ENCODE results near the gene UCN3.

DNA sequence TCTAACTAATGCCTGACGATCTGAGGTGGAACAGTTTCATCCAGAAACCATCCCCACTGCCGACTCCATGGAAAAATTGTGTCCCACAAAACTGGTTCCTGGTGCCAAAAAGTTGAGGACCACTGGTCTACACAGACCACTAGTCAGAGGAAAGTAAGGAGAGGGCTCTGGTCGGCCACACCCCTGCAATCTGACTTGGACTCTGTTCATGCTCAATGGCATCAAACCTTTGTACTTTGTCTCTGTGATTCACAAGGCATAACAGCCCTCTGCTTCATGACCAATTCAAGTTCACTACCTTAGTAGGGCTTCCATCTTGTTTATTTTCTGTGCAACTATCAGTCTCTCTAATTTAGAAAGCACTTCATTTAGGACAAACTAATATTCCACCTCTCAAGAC is 38.0 kb downstream of the UCN3 start:
- TF ChIP-seq POLR2A (IDR thresholded peaks at IDR 0.05; ENCODE audit: low read depth, low read length) = no peak
- TF ChIP-seq POLR2AphosphoS5 (IDR thresholded peaks at IDR 0.05; ENCODE audit: low read depth, low read length) = no peak

Measured in GM12892 (cell line).